ENCODE data around the gene COX4I1. TPM values are rescaled to one million over a fixed set of nuclear protein-coding genes. Genes with fewer than 3 reads are reported as not detected.
A peak's percentile ranks its signal among the peaks of the same experiment; 100 is the strongest.

COX4I1 gene
- polyA plus RNA-seq, 1 experiment = 828 TPM

DNA sequence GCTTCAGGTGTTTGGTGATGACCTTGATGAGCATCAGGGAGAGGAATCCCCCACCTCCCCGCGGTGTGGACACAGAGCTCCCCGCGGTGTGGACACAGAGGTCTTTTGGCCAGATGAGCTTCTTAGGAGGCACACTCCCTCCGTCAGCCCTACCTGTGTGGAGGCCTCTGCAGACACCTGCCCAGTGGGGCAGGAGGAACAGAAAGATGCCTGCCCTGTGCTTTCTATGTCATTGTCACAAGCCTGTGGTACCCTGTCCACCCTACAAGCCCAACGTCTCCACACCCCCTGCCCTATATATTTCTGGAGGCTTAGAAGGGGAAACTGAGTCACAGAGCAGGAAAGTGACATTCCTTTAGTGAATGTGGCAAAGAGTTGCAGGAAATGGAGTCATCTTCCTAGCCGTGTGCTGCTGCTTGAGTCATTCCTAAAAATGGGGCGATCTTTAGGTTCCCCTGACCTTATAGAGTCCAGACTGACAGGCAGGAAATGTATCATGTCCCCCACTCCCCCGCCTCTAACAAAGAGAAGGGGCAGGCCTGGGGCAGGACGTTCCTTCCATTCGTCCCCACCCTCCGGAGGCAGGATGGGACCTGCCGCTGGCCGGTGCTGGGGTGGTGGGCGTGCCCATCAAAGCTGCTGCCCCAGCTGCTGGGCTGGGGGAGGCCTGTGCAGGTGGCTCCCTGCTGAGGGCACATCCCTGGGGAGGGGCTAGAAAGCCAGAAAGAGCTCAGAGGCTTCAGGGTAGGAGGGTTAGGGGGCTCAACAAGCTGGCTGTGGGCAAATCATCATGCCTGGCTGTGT, 47.6 kb upstream of the COX4I1 start:
- ChIA-PET CTCF (no interaction called here), POLR2A (no interaction called here)
- no peak for DNase-seq (ENCODE audit: low read depth, low spot score)
- Histone ChIP-seq H3K4me3 (ENCODE audit: low read depth, low read length) (no peak overlapping the region), H3K27ac (ENCODE audit: low read depth, low read length) (no peak overlapping the region), H3K27me3 (ENCODE audit: control insufficient read depth, insufficient read depth, low read length) (no peaks in the 10 kb centered on the region), H3K9me3 (ENCODE audit: control insufficient read depth, insufficient read depth, low read length) (no peaks in the 10 kb centered on the region)
- TF ChIP-seq, protein P1, sequence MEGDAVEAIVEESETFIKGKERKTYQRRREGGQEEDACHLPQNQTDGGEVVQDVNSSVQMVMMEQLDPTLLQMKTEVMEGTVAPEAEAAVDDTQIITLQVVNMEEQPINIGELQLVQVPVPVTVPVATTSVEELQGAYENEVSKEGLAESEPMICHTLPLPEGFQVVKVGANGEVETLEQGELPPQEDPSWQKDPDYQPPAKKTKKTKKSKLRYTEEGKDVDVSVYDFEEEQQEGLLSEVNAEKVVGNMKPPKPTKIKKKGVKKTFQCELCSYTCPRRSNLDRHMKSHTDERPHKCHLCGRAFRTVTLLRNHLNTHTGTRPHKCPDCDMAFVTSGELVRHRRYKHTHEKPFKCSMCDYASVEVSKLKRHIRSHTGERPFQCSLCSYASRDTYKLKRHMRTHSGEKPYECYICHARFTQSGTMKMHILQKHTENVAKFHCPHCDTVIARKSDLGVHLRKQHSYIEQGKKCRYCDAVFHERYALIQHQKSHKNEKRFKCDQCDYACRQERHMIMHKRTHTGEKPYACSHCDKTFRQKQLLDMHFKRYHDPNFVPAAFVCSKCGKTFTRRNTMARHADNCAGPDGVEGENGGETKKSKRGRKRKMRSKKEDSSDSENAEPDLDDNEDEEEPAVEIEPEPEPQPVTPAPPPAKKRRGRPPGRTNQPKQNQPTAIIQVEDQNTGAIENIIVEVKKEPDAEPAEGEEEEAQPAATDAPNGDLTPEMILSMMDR (IDR thresholded peaks at IDR 0.05; ENCODE audit: low read depth, low read length) = no peak

DNA sequence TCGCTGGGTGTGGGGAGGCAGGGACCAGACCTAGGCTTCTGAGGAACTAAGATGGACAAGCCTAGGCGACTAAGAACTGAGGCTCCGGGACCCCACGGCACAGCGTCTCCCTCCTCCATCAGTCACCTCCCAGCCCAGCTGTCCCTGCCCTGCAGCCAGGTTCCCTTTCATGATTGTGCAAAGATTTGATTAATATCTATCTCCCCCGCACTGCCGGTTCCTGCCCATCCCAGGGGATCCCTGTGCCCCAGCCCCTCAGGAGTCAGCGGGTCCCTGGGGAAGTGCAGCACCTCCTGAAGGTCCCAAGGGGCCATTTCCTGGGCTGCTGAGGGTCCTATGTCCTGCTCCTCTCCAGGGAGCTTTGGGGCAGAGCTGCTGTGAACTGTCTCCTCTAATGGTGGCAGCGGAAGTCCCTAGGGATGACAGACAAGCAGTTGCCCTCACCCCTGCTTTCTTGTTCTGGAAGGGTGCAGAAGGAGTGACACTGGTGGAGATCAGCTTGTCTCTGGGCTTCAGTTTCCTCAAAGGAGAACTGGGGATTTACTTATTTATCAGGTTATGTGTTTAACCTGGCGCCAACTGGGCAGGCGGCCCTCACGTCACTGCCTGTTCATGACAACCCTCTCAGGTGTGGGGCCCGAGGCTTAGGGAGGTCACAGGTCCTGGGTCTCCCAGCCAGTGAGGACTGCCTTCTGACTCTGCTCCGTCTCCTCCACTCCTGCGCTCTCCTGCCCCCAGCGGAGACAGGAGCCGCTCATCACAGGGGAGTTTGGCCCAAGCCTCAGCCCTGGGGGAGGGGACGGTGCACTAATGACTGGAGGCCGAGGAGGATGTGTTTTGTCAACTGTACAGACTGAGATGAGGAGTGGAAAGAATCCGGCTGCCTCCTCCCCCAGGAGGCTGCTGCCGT, 46.7 kb upstream of the COX4I1 start:
- CTCF ChIA-PET = no interaction called here
- TF ChIP-seq, protein P1 (IDR thresholded peaks at IDR 0.05; ENCODE audit: low read depth, low read length) = peak; percentile 64
- Histone ChIP-seq H3K27me3 (ENCODE audit: control insufficient read depth, insufficient read depth, low read length) (no peaks in the 10 kb centered on the region), H3K27ac (ENCODE audit: low read depth, low read length) (no peak overlapping the region), H3K9me3 (ENCODE audit: control insufficient read depth, insufficient read depth, low read length) (no peaks in the 10 kb centered on the region), H3K4me3 (ENCODE audit: low read depth, low read length) (no peak overlapping the region)
- DNase-seq (ENCODE audit: low read depth, low spot score) = no peak
- POLR2A ChIA-PET = no interaction called here

DNA sequence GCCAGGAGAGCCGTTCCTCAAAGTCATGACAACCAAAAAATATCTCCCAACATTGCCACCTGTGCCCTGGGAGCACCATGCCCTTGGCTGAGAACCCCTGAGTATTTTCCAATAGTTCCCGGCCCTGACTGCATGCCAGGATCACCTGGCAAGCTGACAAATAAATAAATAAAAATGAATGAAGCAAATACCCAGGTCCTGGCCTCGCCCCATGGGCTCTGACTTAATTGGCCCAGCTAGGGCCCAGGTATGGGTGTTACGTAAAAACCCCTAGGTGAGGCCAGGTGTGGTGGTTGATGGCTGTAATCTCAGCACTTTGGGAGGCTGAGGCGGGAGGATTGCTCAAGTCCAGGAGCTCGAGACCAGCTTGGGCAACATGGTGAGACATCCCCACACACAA, 45.9 kb upstream of the COX4I1 start:
- Histone ChIP-seq H3K27ac (ENCODE audit: low read depth, low read length) (no peak overlapping the region), H3K9me3 (ENCODE audit: control insufficient read depth, insufficient read depth, low read length) (no peaks in the 10 kb centered on the region), H3K4me3 (ENCODE audit: low read depth, low read length) (no peak overlapping the region), H3K27me3 (ENCODE audit: control insufficient read depth, insufficient read depth, low read length) (no peaks in the 10 kb centered on the region)
- TF ChIP-seq, protein P1 (IDR thresholded peaks at IDR 0.05; ENCODE audit: low read depth, low read length) = no peak
- POLR2A ChIA-PET = no interaction called here
- CTCF ChIA-PET = interaction anchor here (0.7 kb wide), 1 partner anchor 19 kb away, joined by 3 read pairs; no protein-coding TSS in a partner anchor
- no peak for DNase-seq (ENCODE audit: low read depth, low spot score)

DNA sequence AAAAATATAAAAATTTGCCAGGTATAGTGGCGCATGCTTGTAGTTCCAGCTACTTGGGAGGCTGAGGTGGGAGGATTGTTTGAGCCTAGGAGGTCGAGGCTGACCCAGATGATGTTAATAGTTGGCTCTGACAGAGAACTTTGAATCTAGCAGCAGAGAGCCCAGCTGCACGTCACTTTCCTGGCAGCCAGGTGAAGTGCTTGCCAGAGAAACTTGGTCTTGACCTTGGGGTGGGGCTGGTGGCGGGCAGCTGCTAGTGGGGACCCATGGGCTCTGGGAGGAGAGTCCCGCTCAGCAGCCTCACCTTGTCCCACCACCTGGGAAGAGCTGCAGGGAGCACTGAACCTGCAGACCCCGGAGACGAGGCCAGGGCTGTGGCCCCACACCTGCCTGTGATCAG, 45.5 kb upstream of the COX4I1 start:
- TF ChIP-seq, protein P1 (IDR thresholded peaks at IDR 0.05; ENCODE audit: low read depth, low read length) = no peak
- ChIA-PET POLR2A (no interaction called here), CTCF (interaction anchor here (0.7 kb wide), 1 partner anchor 18 kb away, joined by 3 read pairs; no protein-coding TSS in a partner anchor)
- Histone ChIP-seq H3K4me3 (ENCODE audit: low read depth, low read length) (no peak overlapping the region), H3K27ac (ENCODE audit: low read depth, low read length) (no peak overlapping the region), H3K9me3 (ENCODE audit: control insufficient read depth, insufficient read depth, low read length) (no peaks in the 10 kb centered on the region), H3K27me3 (ENCODE audit: control insufficient read depth, insufficient read depth, low read length) (no peaks in the 10 kb centered on the region)
- no peak for DNase-seq (ENCODE audit: low read depth, low spot score)

DNA sequence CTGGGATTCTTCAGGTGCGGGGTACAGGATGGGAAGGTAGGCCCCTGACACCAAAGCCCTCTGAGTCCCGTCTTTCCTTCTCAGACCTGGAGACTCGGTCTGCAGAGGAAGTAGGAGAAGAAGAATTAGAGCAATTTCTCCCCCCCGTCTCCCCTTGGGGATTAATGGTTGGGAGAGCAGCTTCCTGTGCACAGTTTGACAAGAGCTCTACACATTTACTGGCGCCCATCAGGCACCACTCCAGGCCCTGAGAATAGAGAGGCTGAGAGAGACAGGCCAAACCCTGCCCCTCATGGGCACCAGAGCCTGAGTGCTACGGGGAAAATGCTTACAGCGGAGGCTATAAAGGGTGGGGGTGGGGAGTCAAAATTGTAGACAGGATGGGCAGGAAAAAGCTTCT, 45.1 kb upstream of the COX4I1 start:
- Histone ChIP-seq H3K27me3 (ENCODE audit: control insufficient read depth, insufficient read depth, low read length) (no peaks in the 10 kb centered on the region), H3K9me3 (ENCODE audit: control insufficient read depth, insufficient read depth, low read length) (no peaks in the 10 kb centered on the region), H3K27ac (ENCODE audit: low read depth, low read length) (no peak overlapping the region), H3K4me3 (ENCODE audit: low read depth, low read length) (no peak overlapping the region)
- no peak for DNase-seq (ENCODE audit: low read depth, low spot score)
- ChIA-PET CTCF (no interaction called here), POLR2A (no interaction called here)
- TF ChIP-seq, protein P1 (IDR thresholded peaks at IDR 0.05; ENCODE audit: low read depth, low read length) = no peak
